Pulmonary artery endothelial cell (primary cell): ENCODE data around the gene DCUN1D3. TPM values are rescaled to one million over a fixed set of nuclear protein-coding genes. Genes with fewer than 3 reads are reported as not detected.

ENCODE experiments used
- DNase-seq: peaks from one replicate; pipeline ENCODE4 v3.0.0-alpha.2; 2011; ENCODE audit warnings: low read depth, low spot score
- total RNA-seq: library from RNA; depleted of rRNA; stranded (reverse); fragments of >200 nt; gene quantifications from 2 replicates; pipeline ENCODE4 v1.2.3, GENCODE V29; 2014

The DCUN1D3 gene
- total RNA-seq, 1 donor from 2014 or later, result 67.9 TPM

DNA sequence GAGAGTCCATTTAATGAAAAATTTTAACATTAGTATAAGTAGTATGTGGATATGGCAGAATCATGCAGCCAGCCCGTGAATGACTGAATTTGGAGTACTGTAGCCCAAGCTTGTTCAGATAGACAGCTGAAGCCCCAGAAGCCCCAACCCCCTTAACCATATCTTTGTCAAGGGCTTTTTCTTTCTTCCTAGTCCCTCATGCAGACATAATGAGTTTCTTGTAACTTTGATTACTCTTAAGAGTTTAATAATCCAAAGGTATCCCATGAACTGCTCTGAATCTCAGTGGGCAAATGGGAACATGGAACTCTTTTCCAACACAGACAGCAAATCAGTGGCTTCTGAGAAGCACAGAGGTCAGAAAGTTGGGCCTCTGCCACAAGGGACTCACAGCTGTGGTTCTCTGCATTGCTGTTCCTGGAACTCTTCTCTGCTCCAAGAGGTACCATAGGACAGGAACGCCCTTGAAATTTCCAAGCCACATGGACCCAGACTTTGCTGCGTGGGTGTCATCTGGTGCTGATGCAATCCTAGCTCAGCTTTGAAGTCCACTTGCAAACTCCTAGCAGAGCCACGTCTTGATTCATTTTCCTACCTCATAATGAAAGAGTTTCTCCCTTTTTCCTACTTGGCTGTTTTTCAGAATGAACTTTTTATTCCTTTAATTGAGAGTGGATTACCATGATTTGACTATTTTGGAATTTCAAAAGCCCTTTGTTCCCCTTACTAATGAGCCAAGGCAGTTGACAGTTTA lies 18.5 kb upstream of the DCUN1D3 start:
- DNase-seq, result no peak

DNA sequence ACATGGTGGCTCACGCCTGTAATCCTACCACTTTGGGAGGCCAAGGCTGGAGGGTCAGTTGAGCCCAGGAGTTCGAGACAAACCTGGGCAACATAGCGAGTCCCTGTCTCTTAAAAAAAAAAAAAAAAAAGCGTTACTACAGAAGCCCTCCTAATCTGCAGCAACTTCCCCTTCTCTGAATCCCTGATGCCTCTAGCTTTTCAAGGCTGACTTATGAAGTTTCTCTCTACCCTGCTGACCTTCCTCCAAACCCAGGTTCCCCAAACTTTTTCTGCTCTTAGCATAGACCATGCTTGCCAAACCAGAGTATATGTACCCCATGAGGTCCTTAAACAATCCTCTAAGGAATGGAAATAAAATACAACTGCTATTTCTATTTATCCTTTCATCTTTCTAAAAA lies 16.8 kb upstream of the DCUN1D3 start:
- DNase-seq, result no peak

DNA sequence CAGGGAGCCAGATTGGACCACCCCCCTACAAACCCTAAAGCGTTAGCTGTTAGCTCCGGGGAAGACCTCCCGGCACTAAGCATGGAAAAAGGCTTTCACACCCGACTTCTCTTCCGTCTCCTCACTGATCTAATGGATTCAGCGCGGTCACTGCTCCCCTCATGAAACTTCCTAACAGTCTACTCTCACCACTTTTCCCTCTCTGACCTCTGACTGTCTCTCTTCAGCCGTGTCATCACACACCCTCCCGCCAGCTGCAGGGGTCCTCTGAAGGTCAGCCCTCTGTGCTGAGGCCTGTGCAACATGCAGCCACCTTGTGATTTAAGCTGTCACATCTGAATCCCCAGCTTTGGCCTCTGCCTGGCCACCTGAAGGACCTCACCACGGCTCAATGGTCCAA lies 16.1 kb upstream of the DCUN1D3 start:
- DNase-seq, result no peak

DNA sequence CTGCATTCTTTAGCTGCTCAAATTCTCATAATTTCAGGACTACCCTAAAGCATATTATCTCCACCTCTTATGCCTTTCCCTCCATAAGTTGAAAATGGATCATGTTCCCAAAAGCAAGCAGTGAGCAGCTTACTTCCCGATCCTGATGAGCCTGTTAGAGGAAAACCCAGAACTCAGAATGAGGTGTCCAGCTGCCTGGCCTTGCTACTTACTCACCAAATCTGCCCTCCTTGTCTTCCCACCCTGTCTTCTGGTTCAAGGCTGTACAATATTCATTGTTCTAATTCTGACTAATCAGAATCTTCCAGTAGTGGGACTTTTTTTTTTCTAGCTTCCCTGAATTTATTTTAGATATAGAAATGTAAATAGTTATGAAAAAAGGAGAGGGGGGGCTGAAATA lies 11.2 kb upstream of the DCUN1D3 start:
- DNase-seq, result no peak

DNA sequence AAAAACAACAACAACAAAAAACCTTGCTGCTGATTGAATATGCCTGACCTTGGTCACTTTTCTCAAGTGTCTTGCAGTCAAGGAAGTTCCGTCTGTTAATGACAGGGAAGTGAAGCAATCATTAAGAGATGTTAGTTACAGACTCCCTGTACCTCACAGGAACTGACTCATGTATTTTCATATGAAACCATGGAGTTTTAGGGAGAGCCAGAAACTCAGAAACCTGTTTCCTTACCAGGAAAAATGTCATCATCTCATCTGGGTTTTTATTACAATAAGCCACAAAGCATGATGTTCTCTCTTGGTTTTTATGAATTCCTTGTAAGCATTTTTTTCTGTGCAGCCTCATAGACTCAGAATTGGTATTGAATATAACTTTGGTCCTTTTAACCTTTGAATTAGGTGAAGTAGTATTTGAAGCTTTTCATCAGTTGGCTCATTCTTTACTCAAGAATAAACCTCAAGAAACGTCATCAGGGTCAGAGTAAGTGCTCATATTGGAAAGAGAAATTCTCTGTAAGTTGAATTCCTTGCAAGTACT lies 10.7 kb upstream of the DCUN1D3 start:
- DNase-seq, result peak; percentile 90

DNA sequence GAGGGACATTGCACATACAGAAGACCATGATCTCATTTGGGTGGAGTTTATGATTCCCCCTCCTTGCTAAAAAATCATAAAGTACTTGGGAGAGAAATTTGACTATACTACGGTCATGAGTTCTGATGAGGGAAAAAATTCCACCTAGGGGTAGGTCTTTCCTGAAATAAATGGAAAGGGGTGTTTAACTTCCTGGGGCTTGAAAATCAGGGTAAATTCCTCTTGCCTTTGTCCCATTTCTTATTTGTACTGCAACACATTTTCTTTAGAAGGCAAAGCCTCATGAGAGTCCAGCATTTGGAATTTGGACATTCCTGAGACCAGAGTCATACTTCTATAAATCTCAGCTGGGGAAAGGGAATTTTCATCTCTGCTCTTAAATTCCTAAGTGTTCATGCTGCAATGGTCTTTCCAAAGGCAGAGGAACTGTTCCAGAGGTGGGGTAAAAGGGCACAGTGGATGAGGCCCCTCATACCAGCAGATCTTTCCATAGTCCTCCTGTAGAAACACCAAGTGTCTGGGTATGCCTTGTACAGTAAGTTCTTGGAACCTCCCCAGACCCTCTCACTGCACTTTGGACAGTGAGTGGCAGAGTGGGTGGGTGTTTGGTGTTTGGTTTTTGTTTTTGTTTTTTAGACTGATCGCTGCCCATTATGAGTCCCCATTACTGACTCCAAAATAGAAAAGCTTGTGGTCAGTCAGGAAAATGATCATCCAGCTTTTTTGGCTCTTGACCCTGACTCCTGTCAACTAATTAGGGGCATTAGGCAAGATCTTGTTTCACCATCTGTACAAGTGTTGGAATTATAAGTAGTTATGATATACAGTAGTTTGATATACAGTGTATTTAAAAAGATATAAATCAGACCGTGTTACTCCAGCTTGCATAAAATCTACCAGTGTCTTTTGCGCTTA lies 6.4 kb upstream of the DCUN1D3 start:
- DNase-seq, result peak; percentile 75

DNA sequence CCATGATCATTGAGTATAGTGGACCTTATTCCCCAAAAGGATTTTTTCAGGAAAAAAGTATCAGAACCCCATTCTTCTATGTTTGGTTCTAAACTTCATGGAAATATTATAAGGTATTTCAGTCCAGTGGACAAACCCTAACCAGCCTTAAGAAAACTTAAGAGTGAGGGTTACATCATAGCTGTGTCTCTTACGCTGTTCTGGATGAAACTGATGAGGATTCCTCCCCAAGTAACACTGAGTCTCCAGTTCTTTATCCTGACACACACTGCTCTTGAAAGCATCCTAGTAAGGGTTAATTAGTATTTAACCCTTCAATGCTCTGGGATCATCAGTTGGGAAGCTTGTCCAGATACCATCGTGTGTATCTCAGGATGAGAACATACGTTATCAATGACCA lies 5.4 kb upstream of the DCUN1D3 start:
- DNase-seq, result no peak

DNA sequence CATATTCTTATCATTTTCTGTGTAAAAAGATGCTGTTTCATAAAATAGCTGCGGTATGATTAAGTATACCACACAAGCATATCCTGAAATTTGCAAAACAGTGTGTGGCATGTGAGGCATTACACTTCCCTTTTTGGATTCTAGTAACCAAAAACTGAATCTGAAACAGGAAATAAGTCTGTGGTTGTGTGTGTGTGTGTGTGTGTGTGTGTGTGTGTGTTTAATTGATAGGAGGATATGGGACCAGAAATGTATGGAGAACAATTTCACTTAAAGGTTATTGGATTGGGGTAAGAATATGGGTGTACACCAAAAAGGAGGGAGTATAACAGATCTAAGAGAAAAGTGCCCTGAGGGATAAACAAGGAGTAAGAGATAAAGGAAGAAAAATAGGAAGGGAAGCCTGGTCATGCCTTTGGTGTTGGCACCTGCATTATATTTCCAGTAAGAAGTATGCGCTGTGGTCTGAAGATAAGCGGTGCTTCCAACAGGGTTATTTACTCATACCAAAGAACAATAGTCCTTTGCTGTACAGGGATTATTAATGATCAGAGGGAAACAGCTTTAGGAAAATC lies 4.4 kb upstream of the DCUN1D3 start:
- peak; percentile 96 for DNase-seq

DNA sequence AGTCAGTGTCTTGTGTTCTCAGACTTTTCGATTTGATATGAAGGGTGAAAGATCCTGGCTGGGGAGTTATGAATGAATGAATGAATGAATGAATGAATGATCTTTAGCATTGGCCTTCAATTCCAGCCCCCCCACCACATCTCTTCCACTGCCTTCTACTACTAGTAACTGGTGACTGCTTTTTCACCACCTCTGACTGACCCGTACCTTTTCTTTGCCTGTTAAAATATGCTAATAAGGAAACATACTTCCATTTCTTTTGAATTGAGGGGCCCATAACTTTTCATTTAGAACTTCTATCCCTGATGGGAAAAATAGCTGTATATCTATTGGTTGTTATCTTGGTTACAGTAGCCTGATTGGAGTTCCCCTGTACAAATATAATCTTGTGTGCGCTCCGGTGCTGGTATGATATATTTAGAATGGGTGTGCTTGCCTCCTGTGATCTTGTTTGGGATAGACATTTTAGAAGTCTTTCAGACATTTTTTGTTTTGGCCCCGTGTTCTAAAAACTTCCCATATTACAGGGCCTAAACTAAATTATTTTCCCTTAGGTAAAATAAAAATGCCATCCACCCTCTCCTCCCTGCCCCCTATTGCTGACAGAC lies 3.8 kb upstream of the DCUN1D3 start:
- DNase-seq, result no peak

DNA sequence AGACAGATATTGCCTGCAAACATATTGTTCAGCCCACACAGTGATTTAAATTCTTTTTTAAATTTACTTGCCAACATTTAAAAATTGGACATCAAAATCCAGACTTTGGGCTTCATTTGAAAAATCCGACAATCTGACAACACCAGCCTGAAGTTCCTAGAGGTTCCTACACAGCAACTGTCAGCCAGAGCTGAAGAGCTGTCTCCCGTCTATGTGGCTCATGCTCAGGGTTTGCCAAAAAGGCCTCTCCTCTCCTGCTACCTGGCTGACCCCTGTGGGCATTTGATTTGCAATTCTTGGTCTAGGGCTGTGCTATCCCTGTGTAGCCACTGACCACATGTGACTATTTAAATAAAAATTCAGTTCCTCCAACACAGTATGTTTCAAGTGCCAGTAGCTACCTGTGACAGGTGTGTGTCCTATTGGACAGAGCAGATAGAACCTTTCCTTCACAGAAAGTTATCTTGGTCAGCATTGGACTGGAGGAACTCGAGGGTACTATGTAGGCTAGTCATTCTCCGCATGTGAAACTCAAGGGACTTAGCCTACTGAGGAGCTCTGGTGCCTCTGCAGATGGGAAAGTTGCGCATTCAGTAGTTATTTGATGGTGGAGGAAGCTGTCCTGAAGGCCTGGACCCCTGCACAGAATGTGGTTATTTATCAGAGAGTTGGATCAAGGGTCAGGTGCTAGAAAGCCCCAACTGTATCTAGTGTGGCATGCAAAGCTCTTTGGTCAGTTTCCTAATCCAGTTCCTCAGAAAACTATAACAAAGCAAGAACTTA lies 3.1 kb upstream of the DCUN1D3 start:
- no peak for DNase-seq

DNA sequence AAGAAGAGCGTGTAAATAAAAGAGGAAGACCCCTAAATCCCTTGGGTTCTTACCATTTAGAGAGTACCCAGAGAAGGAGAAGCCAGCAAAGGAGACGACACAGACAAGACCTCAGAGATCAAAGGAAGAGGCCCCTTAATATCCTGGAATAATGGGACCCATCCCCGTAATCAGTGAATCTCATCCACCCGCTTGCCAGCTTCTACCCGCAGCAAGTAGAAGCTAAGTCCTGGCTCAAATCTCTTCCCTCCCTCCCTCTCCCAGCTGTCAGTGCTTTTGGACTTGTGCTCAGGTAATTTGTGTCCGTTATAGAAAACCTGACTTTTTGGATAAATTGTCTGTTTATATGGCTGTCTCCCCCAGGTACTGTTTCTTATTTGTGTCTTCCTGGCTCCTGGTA lies 2.3 kb upstream of the DCUN1D3 start:
- no peak for DNase-seq

DNA sequence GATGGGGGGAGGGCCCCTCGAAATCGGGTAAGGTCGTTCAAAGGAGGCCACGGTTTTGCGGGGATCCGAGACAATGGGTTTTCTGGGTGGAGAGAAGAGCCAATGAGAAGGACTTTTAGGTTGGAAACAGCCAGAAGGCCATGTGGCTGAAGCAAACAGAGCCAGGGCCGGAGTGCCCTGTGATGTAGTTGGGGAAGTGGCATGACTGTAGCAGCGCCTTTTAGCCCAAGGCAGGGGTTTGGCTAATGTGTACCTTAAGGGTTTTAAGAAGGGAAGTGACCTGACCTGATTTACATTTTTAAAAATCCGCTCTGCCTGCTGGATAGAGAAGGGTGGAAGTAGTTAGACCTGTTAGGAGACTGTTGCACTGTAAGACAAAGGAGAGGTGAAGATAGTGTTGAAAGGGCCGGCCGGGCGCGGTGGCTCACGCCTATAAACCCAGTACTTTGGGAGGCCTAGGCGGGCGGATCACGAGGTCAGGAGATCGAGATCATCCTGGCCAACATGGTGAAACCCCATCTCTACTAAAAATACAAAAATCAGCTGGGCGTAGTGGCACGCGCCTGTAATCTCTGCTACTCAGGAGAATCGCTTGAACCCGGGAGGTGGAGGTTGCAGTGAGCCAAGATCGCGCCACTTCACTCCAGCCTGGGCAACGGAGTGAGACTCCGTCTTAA lies 1.4 kb upstream of the DCUN1D3 start:
- DNase-seq, result no peak

DNA sequence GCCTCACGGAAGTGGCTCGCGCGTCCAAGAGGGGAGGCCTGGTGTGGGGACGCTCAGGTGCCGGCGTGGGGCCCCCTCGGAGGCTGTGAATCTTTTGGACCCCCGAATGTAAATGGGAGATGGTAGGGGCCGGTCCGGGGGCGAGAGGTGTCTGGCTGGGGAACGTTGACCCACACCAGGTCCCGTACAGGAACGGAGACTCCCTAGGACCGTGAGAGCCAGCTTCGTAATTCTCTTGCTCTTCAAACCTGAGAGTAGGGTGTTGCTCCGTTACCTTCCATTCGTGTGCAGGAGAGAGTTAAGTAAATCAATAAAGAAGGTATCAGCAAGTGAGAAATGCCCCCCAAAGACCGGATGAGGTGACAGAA lies 894 bp upstream of the DCUN1D3 start:
- DNase-seq, result no peak

DNA sequence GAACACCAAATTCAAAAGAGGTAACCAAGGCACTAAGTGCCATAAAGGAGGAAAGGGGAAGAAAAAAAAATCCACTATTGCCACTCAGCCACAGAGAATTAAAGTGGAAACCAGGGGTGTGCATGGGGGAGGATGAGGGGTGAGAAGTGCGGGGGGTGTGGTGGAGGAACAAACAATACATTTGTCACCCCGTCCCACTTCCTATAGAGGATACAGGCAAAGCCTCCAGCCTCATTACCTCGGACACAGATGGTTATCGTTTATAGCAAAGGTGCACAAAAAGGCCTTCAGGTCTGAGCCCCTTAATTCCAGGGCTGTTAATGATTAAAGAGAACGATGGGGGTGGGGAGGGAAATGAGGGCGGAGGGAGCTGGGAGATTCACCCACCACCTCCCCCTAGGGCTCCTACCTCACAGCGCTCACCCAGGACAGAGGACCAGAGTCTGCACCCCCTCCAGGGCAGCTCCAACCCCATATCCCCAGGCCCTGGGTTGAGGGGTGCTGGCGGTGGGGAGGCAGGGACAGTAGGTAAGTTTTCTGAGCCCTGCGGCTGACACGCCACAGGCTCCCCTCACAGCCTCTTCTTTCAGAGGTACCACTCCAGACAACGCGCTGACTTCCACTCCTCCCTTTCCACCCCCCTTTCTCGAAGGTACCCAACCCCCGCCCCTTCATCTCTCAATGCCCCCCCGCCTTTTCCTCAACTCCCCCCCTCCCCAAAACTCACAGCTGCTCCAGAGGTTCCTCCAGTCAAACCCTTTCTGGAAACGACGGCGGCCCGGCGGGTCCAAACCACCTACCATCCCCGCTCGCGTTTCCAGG lies 470 bp downstream of the DCUN1D3 start:
- no peak for DNase-seq

DNA sequence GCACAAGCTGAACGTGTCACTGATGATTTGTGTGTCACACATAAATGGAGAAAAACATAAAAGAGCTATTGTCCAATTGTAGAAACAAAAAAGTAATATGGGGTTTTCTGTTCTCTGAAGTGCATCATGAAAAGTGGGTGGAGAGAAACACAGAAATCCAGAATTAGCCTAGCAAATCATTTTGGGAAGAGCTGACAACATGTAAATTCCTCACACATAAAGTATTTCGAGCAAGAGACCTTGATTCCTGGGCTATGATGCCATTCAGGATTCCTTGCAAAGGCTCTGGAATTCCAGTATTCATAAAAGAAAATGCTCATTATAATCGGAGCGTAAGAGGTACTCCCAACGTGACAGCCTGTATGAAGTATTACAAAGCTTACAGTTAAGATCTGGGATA lies 1.1 kb downstream of the DCUN1D3 start:
- DNase-seq, result no peak

DNA sequence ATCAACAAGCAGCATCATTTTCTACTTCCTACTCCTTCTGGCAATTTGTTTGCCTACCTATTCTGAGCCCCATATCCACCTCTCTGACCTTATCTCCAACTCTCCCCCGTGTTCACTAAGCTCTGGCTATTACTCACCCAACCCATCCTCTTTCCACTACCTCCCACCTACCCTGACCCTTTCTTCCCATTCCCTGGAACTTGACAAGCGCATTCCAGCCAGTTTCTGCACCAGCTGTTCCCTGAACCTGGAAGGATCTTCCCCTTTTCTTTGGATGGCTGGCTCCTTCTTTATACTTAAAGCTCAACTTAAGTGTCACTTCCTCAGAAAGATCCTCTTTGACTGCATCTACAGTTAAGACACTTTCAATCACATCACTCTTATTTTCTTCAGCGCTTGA lies 2.2 kb downstream of the DCUN1D3 start:
- DNase-seq, result no peak

DNA sequence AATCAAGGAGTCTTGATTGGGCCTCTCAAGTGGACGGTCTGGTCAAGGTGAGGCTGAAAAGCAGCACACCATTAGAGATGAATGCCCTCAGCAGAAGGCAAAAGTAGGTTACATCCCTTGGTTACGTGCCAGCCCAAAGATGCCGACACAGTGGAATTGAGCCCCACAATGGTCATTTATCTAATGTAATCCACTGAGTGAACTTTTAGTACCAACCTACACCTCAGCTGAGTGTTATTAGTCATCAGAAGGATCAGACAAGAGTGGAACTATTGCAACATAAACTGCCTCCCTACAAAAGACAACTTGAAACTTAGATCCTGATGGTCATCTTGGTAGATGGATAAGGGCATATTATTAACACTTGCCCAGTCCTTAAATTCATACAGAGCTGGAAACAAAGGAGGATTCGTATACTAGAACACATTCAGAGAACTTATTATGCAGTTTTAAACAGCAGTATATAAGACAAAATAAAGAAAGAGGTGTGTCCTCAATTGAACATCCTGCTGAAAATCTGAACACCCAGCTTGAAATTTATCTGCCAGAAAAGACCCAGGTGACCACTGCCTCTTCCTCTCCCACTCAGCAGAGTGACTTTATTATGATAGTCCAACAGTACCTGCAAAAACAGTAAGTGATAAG lies 2.8 kb downstream of the DCUN1D3 start:
- no peak for DNase-seq

DNA sequence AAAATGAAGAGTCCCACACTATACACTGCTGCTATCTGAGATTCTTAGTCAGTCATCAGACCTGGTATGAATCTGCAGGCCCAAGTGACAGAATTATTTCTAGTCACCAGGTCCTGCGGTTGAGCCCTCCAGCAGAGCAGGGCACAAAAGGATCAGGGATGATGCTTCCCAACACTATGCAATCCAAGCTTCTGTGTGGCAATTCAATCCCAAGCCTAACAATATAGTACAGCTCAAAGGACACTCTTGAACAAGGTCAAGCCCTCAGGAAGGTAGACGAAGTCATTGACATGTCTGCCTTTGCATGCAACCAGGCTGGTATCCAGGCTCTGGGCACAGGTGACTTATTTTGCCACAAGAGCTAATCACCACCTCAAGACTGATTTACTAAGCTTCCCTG lies 5.8 kb downstream of the DCUN1D3 start:
- no peak for DNase-seq
